Measurements from ENCODE around the gene RPTOR.

The RPTOR gene

DNA sequence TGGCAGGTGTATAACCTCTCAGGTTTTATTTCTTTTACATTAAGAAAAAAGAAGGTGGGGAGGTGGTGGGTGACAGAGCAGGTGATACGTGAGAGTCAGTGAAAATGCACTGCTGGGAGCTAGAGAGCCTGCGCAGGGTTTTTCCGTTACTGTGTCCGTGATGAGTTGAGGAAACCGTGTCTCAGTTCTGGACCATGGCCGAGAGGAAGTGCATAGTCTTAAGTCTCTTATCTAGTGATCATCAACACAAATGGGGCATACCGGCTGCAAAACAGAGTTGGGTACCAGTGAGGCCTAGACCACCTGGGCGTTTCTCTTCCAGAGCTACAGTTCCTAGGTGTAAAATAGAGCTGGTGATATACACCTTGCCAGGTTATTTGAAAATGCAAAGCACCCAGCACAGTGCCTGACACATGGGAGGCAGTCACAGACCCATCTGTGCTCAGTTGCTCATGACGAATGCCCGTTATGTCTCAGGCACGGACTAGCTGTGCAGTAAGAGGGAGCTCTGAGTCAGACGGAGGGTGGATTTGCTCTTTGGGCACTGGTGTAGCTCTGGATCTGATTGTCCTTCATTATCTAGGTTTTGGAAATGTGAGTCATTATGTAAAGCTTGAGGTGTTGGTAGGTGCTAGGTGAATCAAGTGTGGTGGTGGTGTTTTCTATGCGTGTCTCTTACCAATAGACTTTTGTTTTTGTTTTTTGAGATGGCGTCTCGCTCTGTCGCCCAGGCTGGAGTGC is 60.9 kb downstream of the RPTOR start:
- no peak for TF ChIP-seq CTCF (IDR thresholded peaks at IDR 0.05; ENCODE audit: low read depth, low read length, missing control alignments)
- DNase-seq (ENCODE audit: low read depth) = peak; percentile 73
- peak overlapping the region; percentile 31 for H3K4me3 ChIP-seq (ENCODE audit: low read depth, low read length)

- no peak for DNase-seq (ENCODE audit: low read depth)
- no peak overlapping the region for H3K4me3 ChIP-seq (ENCODE audit: low read depth, low read length)
- no peak for TF ChIP-seq CTCF (IDR thresholded peaks at IDR 0.05; ENCODE audit: low read depth, low read length, missing control alignments)
Measured at GRCh38 chr17:80608326-80608725, 63.7 kb downstream of the RPTOR start.

GRCh38 chr17:80609757-80610156 is 65.1 kb downstream of the RPTOR start:
- no peak for TF ChIP-seq CTCF (IDR thresholded peaks at IDR 0.05; ENCODE audit: low read depth, low read length, missing control alignments)
- DNase-seq (ENCODE audit: low read depth) = no peak
- no peak overlapping the region for H3K4me3 ChIP-seq (ENCODE audit: low read depth, low read length)

- TF ChIP-seq CTCF (IDR thresholded peaks at IDR 0.05; ENCODE audit: low read depth, low read length, missing control alignments) = no peak
- DNase-seq (ENCODE audit: low read depth) = no peak
- no peak overlapping the region for H3K4me3 ChIP-seq (ENCODE audit: low read depth, low read length)
Measured at GRCh38 chr17:80611816-80612215, 67.2 kb downstream of the RPTOR start.

GRCh38 chr17:80612997-80613731 is 68.5 kb downstream of the RPTOR start:
- DNase-seq (ENCODE audit: low read depth) = no peak
- no peak overlapping the region for H3K4me3 ChIP-seq (ENCODE audit: low read depth, low read length)
- no peak for TF ChIP-seq CTCF (IDR thresholded peaks at IDR 0.05; ENCODE audit: low read depth, low read length, missing control alignments)

DNA sequence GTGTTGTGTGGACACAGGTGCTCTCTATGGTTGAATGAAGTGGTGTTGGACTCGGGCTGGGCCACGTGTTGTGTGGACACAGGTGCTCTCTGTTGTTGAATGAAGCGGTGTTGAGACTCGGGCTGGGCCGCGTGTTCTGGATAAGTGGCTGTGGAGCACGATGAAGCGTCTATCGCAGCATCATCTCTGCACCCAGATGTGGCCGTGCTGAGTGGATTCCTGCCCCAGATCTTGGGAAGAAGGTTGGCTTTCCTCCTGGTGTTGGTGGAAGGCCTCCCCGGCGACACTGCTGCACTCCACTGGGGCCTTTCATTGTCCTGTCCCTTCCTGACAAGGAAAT is 69.1 kb downstream of the RPTOR start:
- TF ChIP-seq CTCF (IDR thresholded peaks at IDR 0.05; ENCODE audit: low read depth, low read length, missing control alignments) = no peak
- no peak for DNase-seq (ENCODE audit: low read depth)
- no peak overlapping the region for H3K4me3 ChIP-seq (ENCODE audit: low read depth, low read length)

All from GM12864 (cell line).